Peyer's patch (tissue), 4 donors: ENCODE measurements around the gene KRTAP3-2.

ENCODE experiments used
- CTCF ChIP-seq, 6 experiments: fragments of 450-650 bp in 4 of 6; fragments of 200-600 bp in 2 of 6; sonication (generic) in 1 of 6; IDR thresholded peaks; one replicate each; pipeline ENCODE4 v1.5.1; 2017 to 2019; ENCODE audit warnings: antibody characterized with exemption in 6 of 6, mild to moderate bottlenecking in 3 of 6, moderate library complexity in 1 of 6
- POLR2A ChIP-seq, 2 donors: fragments of 450-650 bp; IDR thresholded peaks; one replicate each; pipeline ENCODE4 v1.5.1; 2017; ENCODE audit warnings: antibody characterized with exemption in 2 of 2, mild to moderate bottlenecking in 2 of 2, moderate library complexity in 2 of 2

GRCh38 chr17:41009301-41009760, 9.6 kb upstream of the KRTAP3-2 start:
- TF ChIP-seq CTCF (IDR thresholded peaks at IDR 0.05) (no peak), POLR2A (IDR thresholded peaks at IDR 0.05) (no peak)
